ENCODE data around the gene ROR2.

Gene ROR2

GRCh38 chr9:91730806-91731205 is 219.2 kb downstream of the ROR2 start:
- CTCF ChIA-PET: interaction anchor here (0.6 to 5.0 kb wide), 4 partner anchors 9 to 818 kb away, joined by 3 to 49 read pairs (median 24); no protein-coding TSS in a partner anchor
- no peak for TF ChIP-seq CTCF (IDR thresholded peaks at IDR 0.05; ENCODE audit: insufficient read depth, low read length, missing control alignments)
- no peak for DNase-seq (ENCODE audit: low read depth, low spot score)
- POLR2A ChIA-PET: no interaction called here
- H3K4me3 ChIP-seq (ENCODE audit: low read depth, low read length): no peak overlapping the region

DNA sequence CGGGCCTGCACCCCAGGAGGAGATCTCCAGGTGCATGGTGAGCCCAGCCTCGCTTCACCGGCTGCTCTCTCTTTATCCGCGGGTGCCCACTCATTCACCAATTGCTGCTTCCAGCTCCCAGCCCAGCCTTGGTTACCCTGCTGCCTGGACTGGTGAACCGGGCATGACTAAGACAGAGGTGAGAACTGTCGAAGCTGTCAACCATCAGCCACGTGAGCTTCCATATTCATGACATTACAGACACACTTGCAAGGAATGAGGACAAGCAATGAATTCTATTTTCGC is 220.5 kb downstream of the ROR2 start:
- no peak for DNase-seq (ENCODE audit: low read depth, low spot score)
- CTCF ChIA-PET: interaction anchor here (1.0 to 5.8 kb wide), 9 partner anchors 11 to 814 kb away, joined by 3 to 71 read pairs (median 5); no protein-coding TSS in a partner anchor
- no peak overlapping the region for H3K4me3 ChIP-seq (ENCODE audit: low read depth, low read length)
- POLR2A ChIA-PET: interaction anchor here (0.7 kb wide), 1 partner anchor 97 kb away, joined by 3 read pairs; no protein-coding TSS in a partner anchor
- TF ChIP-seq CTCF (IDR thresholded peaks at IDR 0.05; ENCODE audit: insufficient read depth, low read length, missing control alignments): no peak

- POLR2A ChIA-PET: no interaction called here
- TF ChIP-seq CTCF (IDR thresholded peaks at IDR 0.05; ENCODE audit: insufficient read depth, low read length, missing control alignments): no peak
- no peak overlapping the region for H3K4me3 ChIP-seq (ENCODE audit: low read depth, low read length)
- DNase-seq (ENCODE audit: low read depth, low spot score): no peak
- CTCF ChIA-PET: interaction anchor here (0.7 to 5.8 kb wide), 16 partner anchors 8 to 812 kb away, joined by 3 to 71 read pairs (median 3); no protein-coding TSS in a partner anchor
Observed at GRCh38 chr9:91727972-91728371, 222.1 kb downstream of the ROR2 start.

- peak; percentile 46 for TF ChIP-seq CTCF (IDR thresholded peaks at IDR 0.05; ENCODE audit: insufficient read depth, low read length, missing control alignments)
Observed at GRCh38 chr9:91727316-91727861, 222.6 kb downstream of the ROR2 start.

DNA sequence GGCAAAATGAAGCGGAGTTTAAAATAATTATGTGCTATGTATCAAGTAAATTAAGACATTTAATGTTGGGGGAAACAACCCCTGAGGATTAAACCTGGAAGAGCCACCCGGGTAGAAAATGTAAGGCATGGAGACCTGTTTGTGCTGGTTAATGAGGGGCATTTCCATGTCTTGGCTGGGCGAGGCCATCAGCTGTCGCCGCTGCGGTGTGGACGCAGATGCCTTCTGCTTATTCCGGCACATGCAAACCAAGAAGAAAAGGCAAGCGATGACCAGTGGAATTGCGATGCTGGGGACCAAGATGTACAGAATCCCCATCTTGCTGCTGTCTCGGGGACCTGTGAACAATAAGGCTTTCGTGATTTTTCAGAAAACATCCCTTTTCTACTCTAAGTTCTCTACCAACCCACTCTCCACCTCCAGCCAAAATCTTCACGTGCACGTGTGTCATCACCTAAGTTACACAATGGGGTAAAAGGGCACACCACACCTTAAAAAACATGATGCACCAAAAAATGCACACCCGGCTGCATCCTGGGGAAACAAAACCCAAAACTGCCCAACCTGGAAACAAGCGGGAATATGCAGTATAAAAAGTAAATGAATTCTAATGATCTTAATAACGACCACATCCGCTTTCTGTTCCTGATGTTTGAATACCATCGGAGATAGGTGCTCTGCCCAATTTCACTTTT is 223.5 kb downstream of the ROR2 start:
- no peak overlapping the region for H3K4me3 ChIP-seq (ENCODE audit: low read depth, low read length)
- ChIA-PET CTCF (interaction anchor here (0.6 to 5.8 kb wide), 9 partner anchors 9 to 811 kb away, joined by 3 to 71 read pairs (median 7); no protein-coding TSS in a partner anchor), POLR2A (no interaction called here)
- no peak for DNase-seq (ENCODE audit: low read depth, low spot score)
- TF ChIP-seq CTCF (IDR thresholded peaks at IDR 0.05; ENCODE audit: insufficient read depth, low read length, missing control alignments): no peak

More at GRCh38 chr9:91727316-91727861, 222.6 kb downstream of the ROR2 start:
- ChIA-PET CTCF (interaction anchor here (0.7 to 5.8 kb wide), 15 partner anchors 8 to 812 kb away, joined by 3 to 71 read pairs (median 3); no protein-coding TSS in a partner anchor), POLR2A (no interaction called here)
- no peak for DNase-seq (ENCODE audit: low read depth, low spot score)
- H3K4me3 ChIP-seq (ENCODE audit: low read depth, low read length): no peak overlapping the region

- CTCF ChIA-PET: interaction anchor here (0.9 to 5.8 kb wide), 4 partner anchors 8 to 810 kb away, joined by 3 to 71 read pairs (median 10); no protein-coding TSS in a partner anchor
- POLR2A ChIA-PET: interaction anchor here (0.6 kb wide), 1 partner anchor 1448 kb away, joined by 3 read pairs; no protein-coding TSS in a partner anchor
- TF ChIP-seq CTCF (IDR thresholded peaks at IDR 0.05; ENCODE audit: insufficient read depth, low read length, missing control alignments): no peak
- H3K4me3 ChIP-seq (ENCODE audit: low read depth, low read length): no peak overlapping the region
- DNase-seq (ENCODE audit: low read depth, low spot score): no peak
Observed at GRCh38 chr9:91725651-91726050, 224.4 kb downstream of the ROR2 start.
